H9 (cell line): ENCODE data around the gene FCN2. TPM values are rescaled to one million over a fixed set of nuclear protein-coding genes. Genes with fewer than 3 reads are reported as not detected.

ENCODE experiments used
- DNase-seq: peaks from one replicate; pipeline ENCODE4 v3.0.0-alpha.2; 2017
- H2AFZ ChIP-seq: one replicate; pipeline ENCODE4 v1.6.1; 2013; ENCODE audit warnings: mild to moderate bottlenecking, low read length, control low read depth, moderate library complexity
- H2AK5ac ChIP-seq: 2 replicates; pipeline ENCODE4 v1.6.1; 2013; ENCODE audit warnings: low read length, control low read depth, mixed read lengths; ENCODE audit not compliant: insufficient read length
- H2BK120ac ChIP-seq: one replicate; pipeline ENCODE4 v1.6.1; 2013; ENCODE audit warnings: low read depth, mild to moderate bottlenecking, low read length, control low read depth, inconsistent platforms; ENCODE audit not compliant: poor library complexity, severe bottlenecking
- H2BK12ac ChIP-seq: 2 replicates; pipeline ENCODE4 v1.6.1; 2013; ENCODE audit warnings: low read length, control low read depth, mixed read lengths, low read depth; ENCODE audit not compliant: insufficient read length
- H2BK15ac ChIP-seq: 2 replicates; pipeline ENCODE4 v1.6.1; 2013; ENCODE audit warnings: low read depth, low read length, control low read depth
- H2BK20ac ChIP-seq: one replicate; pipeline ENCODE4 v1.6.1; 2013; ENCODE audit warnings: low read depth, mild to moderate bottlenecking, low read length, control low read depth, inconsistent platforms; ENCODE audit not compliant: poor library complexity, severe bottlenecking
- H2BK5ac ChIP-seq: 2 replicates; pipeline ENCODE4 v1.6.1; 2013; ENCODE audit warnings: low read length, control low read depth, mixed read lengths; ENCODE audit not compliant: insufficient read length
- H3K14ac ChIP-seq: 2 replicates; pipeline ENCODE4 v1.6.1; 2013; ENCODE audit warnings: low read length, control low read depth; ENCODE audit not compliant: insufficient read depth
- H3K18ac ChIP-seq: 2 replicates; pipeline ENCODE4 v1.6.1; 2013; ENCODE audit warnings: low read depth, mild to moderate bottlenecking, mixed read lengths, low read length, control low read depth; ENCODE audit not compliant: insufficient read length
- H3K23ac ChIP-seq: 2 replicates; pipeline ENCODE4 v1.6.1; 2013; ENCODE audit warnings: low read length, control low read depth, mixed read lengths, low read depth; ENCODE audit not compliant: insufficient read length
- H3K23me2 ChIP-seq: 2 replicates; pipeline ENCODE4 v1.6.1; 2013; ENCODE audit warnings: low read depth, mild to moderate bottlenecking, mixed read lengths, low read length, control low read depth; ENCODE audit not compliant: insufficient read length, poor library complexity, severe bottlenecking
- H3K27ac ChIP-seq: 2 replicates; pipeline ENCODE4 v1.5.1; 2013; ENCODE audit warnings: low read length, control low read depth, mixed read lengths, low read depth; ENCODE audit not compliant: insufficient read length
- H3K27me3 ChIP-seq: 2 replicates; pipeline ENCODE4 v1.6.1; 2013; ENCODE audit warnings: low read length, control low read depth, inconsistent platforms; ENCODE audit not compliant: insufficient read depth
- H3K4ac ChIP-seq: 2 replicates; pipeline ENCODE4 v1.6.1; 2013; ENCODE audit warnings: low read depth, mild to moderate bottlenecking, control low read depth, inconsistent platforms, low read length, moderate library complexity
- H3K4me1 ChIP-seq: 2 replicates; pipeline ENCODE4 v1.6.1; 2013; ENCODE audit warnings: low read length, control low read depth, inconsistent platforms; ENCODE audit not compliant: insufficient read depth
- H3K4me2 ChIP-seq: 2 replicates; pipeline ENCODE4 v1.6.1; 2013; ENCODE audit warnings: low read length, control low read depth, mixed read lengths; ENCODE audit not compliant: insufficient read length, insufficient read depth
- H3K56ac ChIP-seq: 2 replicates; pipeline ENCODE4 v1.6.1; 2013; ENCODE audit warnings: low read depth, mild to moderate bottlenecking, mixed read lengths, low read length, control low read depth; ENCODE audit not compliant: insufficient read length
- H3K79me1 ChIP-seq: 2 replicates; pipeline ENCODE4 v1.6.1; 2013; ENCODE audit warnings: low read depth, mild to moderate bottlenecking, moderate library complexity, low read length, control low read depth, inconsistent platforms; ENCODE audit not compliant: insufficient read depth, poor library complexity, severe bottlenecking
- H3K79me2 ChIP-seq: 2 replicates; pipeline ENCODE4 v1.6.1; 2013; ENCODE audit warnings: low read length, control low read depth, inconsistent platforms; ENCODE audit not compliant: insufficient read depth
- H3K9ac ChIP-seq: 2 replicates; pipeline ENCODE4 v1.6.1; 2013; ENCODE audit warnings: low read length, control low read depth, mixed read lengths; ENCODE audit not compliant: insufficient read length; ENCODE audit errors: extremely low read depth
- H3K9me3 ChIP-seq: one replicate; pipeline ENCODE4 v1.6.1; 2013; ENCODE audit warnings: low read depth, low read length, inconsistent platforms; ENCODE audit not compliant: control insufficient read depth
- H3T11ph ChIP-seq: one replicate; pipeline ENCODE4 v1.6.1; 2013; ENCODE audit warnings: mild to moderate bottlenecking, low read length, control low read depth, inconsistent platforms
- H4K20me1 ChIP-seq: one replicate; pipeline ENCODE4 v1.6.1; 2013; ENCODE audit not compliant: control insufficient read depth, insufficient read length, insufficient read depth
- H4K5ac ChIP-seq: 2 replicates; pipeline ENCODE4 v1.6.1; 2013; ENCODE audit warnings: low read depth, mild to moderate bottlenecking, mixed read lengths, low read length, control low read depth; ENCODE audit not compliant: insufficient read length
- H4K8ac ChIP-seq: replicated peaks from 2 replicates; pipeline ENCODE4 v1.6.1; 2013; ENCODE audit warnings: low read length, control low read depth, mixed read lengths, low read depth; ENCODE audit not compliant: insufficient read length
- H4K91ac ChIP-seq: 2 replicates; pipeline ENCODE4 v1.6.1; 2013; ENCODE audit warnings: low read depth, mild to moderate bottlenecking, moderate library complexity, mixed read lengths, low read length, control low read depth; ENCODE audit not compliant: insufficient read length
- H3K27ac Mint-ChIP-seq, 3 experiments: 2 replicates in 2 of 3; 3 replicates in 1 of 3; pipeline ENCODE4 v1.8.0; 2020 to 2021; ENCODE audit warnings: mixed read lengths in 3 of 3, mild to moderate bottlenecking in 1 of 3, moderate library complexity in 1 of 3
- H3K27me3 Mint-ChIP-seq: 2 replicates; pipeline ENCODE4 v1.8.0; 2021; ENCODE audit warnings: low read depth, mild to moderate bottlenecking, moderate library complexity, mixed read lengths
- H3K36me3 Mint-ChIP-seq, 3 experiments: 2 replicates in 2 of 3; 3 replicates in 1 of 3; pipeline ENCODE4 v1.8.0; 2020 to 2021; ENCODE audit warnings: low read depth in 3 of 3, mixed read lengths in 3 of 3; ENCODE audit not compliant: insufficient read depth in 1 of 3
- H3K4me1 Mint-ChIP-seq, 2 experiments: 2 replicates each; pipeline ENCODE4 v1.8.0; 2020; ENCODE audit warnings: mixed read lengths in 2 of 2
- H3K4me3 Mint-ChIP-seq, 2 experiments: 2 replicates in 1 of 2; 3 replicates in 1 of 2; pipeline ENCODE4 v1.8.0; 2020 to 2021; ENCODE audit warnings: mild to moderate bottlenecking in 2 of 2, mixed read lengths in 2 of 2, moderate library complexity in 1 of 2
- H3K9me3 Mint-ChIP-seq, 2 experiments: 2 replicates in 1 of 2; 3 replicates in 1 of 2; pipeline ENCODE4 v1.8.0; 2020; ENCODE audit warnings: mild to moderate bottlenecking in 2 of 2, mixed read lengths in 2 of 2, moderate library complexity in 1 of 2
- CTCF ChIP-seq: fragments of 200-600 bp; sonication (generic); conservative IDR thresholded peaks from 3 replicates; pipeline ENCODE4 v1.8.0; 2021; ENCODE audit warnings: antibody characterized with exemption, mild to moderate bottlenecking
- WGBS: extraction: QIAGEN DNeasy Blood & Tissue Kit; methylation state at CpG from one replicate; pipeline ENCODE4 v1.1.7; 2013; ENCODE audit warnings: missing lambda C conversion rate, low lambda C conversion rate, mixed read lengths; ENCODE audit not compliant: insufficient read length; ENCODE audit errors: extremely low coverage; 5-methylcytosine and 5-hydroxymethylcytosine counted together
- total RNA-seq: library from RNA; stranded (reverse); gene quantifications from 2 replicates; pipeline ENCODE4 v1.2.1, GENCODE V29; 2021

FCN2 gene
- total RNA-seq, 1 experiment from 2014 or later = not detected

GRCh38 chr9:134835987-134836386 lies 44.6 kb upstream of the FCN2 start:
- no peak overlapping the region for H2BK5ac ChIP-seq
- no peak for TF ChIP-seq CTCF
- H3K4ac ChIP-seq = no peak overlapping the region
- H3K27me3 Mint-ChIP-seq = no peaks in the 10 kb centered on the region; the same call in 1 of the 2 replicates
- no peak overlapping the region for H3K9ac ChIP-seq
- no CpG with 5 or more reads among the region's 13 CpGs for WGBS
- no peak overlapping the region for H2BK15ac ChIP-seq
- peak overlapping the region in 1 of 3 experiments; percentile 81; a peak in 1 of 7 replicates for H3K27ac Mint-ChIP-seq
- no peak overlapping the region for H3K4me3 Mint-ChIP-seq
- no peak for DNase-seq
- H4K8ac ChIP-seq = no peak overlapping the region
- no peak overlapping the region for H3K56ac ChIP-seq
- no peaks in the 10 kb centered on the region for H3K4me1 ChIP-seq
- H4K91ac ChIP-seq = no peak overlapping the region
- H2BK120ac ChIP-seq = no peak overlapping the region
- H3K36me3 Mint-ChIP-seq = no peaks in the 10 kb centered on the region; a peak in 1 of 7 replicates
- H3K14ac ChIP-seq = no peak overlapping the region; the same call in 1 of the 2 replicates
- H3K27ac ChIP-seq = no peak overlapping the region
- no peak overlapping the region for H2AK5ac ChIP-seq
- no peak overlapping the region for H3K18ac ChIP-seq
- no peak overlapping the region for H3K4me2 ChIP-seq
- H2AFZ ChIP-seq = no peak overlapping the region
- no peak overlapping the region for H2BK12ac ChIP-seq
- no peak overlapping the region for H2BK20ac ChIP-seq
- no peak overlapping the region for H4K5ac ChIP-seq
- no peaks in the 10 kb centered on the region for H3K79me2 ChIP-seq
- no peaks in the 10 kb centered on the region for H3K23me2 ChIP-seq
- no peak overlapping the region for H3K23ac ChIP-seq
- no peaks in the 10 kb centered on the region for H3K27me3 ChIP-seq
- peaks cover 0 to 4% of the 10 kb centered on the region in 2 experiments; a peak in 1 of 4 replicates for H3K4me1 Mint-ChIP-seq
- no peaks in the 10 kb centered on the region for H3K79me1 ChIP-seq
- H3K9me3 Mint-ChIP-seq = no peaks in the 10 kb centered on the region
- H3K9me3 ChIP-seq = no peaks in the 10 kb centered on the region
- H3T11ph ChIP-seq = no peak overlapping the region
- H4K20me1 ChIP-seq = no peaks in the 10 kb centered on the region
